Fibroblast of skin of left biceps (primary cell): Measurements from ENCODE around the gene B3GAT1.
"Not testable (repeated sequence)": the region's sequence is repeated elsewhere in the genome, so short reads cannot be mapped to it uniquely, and the experiment has no call there.

Source experiments
- DNase-seq, 2 experiments: peaks; one replicate each; pipeline ENCODE4 v3.0.0-alpha.2; 2013; ENCODE audit warnings: low read depth in 2 of 2

B3GAT1 gene, protein sequence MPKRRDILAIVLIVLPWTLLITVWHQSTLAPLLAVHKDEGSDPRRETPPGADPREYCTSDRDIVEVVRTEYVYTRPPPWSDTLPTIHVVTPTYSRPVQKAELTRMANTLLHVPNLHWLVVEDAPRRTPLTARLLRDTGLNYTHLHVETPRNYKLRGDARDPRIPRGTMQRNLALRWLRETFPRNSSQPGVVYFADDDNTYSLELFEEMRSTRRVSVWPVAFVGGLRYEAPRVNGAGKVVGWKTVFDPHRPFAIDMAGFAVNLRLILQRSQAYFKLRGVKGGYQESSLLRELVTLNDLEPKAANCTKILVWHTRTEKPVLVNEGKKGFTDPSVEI

DNA sequence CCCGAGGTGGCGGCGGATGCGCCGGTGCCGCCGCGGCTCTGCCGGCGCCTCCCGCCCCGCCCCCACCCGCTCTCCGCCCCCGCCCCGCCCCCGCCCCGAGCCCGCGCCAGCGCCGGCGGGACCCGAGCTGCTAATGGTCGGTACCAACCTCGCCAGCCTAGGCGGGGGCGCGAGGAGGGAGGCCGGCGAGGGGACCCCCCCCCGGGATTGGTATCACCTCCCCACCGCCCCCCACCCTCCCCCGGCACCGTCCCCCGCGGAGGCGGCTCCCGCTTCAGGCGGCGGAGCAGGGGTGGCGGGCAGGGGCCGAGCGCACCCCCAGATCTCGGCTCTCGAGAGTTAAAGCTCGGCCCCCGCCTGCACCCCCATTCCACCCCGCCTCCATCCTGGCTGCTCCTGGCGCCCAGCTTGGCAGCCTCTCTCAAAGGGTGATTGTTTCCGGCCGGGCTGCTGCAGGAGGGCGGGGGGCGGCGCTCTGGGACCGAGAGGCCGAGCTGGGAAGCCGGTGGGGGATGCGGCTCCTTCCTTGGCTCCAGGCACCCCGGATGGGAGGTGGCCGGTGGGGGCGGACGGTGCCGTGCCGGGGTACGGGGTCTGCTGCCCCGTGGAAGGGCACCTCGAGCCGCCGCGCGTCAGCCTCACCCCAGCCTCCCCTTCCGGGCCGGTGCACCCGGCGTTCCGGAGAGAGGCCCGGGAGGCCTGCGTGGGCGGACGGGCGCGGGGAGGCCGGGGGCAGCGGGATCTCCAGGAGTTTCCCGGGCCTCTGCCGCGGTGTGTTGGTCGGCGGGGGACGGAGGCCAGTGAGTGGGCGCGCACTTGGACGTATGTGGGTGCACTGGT, at the start of gene B3GAT1:
TSS of gene B3GAT1 (minus strand) at position 40 of the 840 bp plus-strand sequence. CDS start 24,583 bp downstream, outside the sequence.
- DNase-seq, result no peak

DNA sequence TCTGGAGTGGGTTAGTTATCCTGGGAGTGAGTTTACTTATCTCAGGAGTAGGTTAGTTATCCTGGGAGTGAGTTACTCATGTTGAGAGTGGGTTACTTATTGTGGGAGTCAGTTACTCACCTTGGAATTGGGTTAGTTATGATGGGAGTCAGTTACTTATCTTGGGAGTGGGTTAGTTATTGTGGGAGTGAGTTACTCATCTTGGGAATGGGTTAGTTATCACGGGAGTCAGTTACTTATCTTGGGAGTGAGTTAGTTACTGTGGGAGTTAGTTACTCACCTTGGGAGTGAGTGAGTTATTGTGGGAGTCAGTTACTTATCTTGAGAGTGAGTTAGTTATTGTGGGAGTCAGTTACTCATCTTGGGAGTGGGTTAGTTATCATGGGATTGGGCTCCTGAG, 49.6 kb upstream of the B3GAT1 start:
- no peak for DNase-seq

DNA sequence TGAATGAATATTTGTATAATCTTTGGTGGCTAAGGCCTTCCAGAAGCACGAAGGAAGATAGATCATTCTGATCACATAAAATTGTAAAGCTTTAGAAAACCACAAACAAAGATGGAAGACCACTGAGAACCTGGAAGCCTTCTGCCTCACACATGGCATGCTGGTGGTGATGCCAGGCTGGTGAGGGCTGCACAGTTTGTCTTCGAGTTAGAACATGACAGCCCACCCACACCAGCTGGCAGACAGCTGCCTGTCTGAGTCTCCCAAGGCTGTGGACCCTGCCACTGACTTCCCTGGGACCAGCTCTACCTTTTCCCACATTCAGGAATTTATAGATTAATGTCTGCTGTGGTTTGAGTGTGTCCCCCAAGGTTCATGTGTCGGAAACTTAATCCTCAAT, 48.8 kb upstream of the B3GAT1 start:
- no peak for DNase-seq

DNA sequence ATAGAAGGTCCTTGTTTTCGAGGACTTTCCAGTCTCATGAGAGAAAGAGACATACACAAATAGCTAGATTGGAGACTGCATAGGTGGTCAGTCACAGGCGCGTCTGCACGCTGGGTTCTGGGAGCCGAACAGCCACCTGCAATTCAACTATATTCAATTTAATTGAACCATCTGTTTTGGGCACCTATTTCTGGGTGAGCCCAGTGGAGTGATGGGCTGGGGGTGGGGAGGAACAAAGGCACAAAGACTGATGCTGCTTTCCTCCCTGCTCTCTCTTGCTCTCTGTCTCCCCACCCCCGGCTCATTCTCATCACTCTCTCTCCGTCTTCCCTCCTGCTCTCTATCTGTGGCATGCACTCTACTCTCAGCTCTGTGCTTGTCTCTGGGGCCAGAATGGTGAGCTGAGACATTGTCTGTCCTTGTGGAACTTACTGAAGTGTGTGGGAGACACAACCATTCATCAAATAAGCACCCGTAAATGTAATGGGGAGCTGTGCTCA, 48.1 kb upstream of the B3GAT1 start:
- DNase-seq, result no peak

DNA sequence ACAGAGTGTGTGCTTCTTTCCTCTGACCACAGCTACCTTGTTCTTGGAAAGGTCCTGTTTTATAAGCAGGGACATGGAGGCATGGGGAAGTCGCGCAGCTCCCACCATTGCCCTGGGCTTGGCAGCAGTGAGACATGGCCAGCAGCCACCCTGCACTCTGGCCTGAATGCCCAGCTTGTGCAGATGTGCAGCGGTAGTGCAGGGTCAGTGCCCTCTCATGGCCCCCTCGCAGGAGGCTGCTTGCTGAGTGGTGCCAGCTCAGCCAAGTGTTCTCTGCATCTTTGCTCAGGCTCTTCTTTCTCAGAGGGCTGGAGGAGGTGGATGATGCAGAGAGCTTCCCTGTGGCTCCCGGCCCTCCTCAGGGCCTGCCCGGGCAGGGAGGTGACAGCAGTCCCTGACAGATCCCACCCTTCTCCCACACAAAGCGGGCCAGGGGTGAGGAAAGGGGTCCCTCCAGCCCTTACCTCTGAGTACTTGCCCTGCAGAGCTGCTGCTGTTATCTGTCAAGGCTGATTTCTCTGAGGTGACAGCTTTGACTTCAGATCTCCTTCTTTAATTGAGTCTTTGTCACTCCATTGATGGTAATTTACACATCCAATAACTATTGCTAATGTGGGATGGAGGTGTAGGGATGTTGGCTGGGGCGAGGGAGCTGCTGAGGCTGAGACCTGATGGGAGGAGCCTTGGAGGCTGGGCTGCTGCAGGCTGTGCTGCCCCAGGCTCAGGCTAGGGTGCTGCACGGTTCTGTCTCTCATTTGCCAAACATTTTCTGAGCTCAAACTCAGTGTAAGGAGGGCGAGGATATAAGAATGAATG, 47.4 kb upstream of the B3GAT1 start:
- DNase-seq, result no peak

DNA sequence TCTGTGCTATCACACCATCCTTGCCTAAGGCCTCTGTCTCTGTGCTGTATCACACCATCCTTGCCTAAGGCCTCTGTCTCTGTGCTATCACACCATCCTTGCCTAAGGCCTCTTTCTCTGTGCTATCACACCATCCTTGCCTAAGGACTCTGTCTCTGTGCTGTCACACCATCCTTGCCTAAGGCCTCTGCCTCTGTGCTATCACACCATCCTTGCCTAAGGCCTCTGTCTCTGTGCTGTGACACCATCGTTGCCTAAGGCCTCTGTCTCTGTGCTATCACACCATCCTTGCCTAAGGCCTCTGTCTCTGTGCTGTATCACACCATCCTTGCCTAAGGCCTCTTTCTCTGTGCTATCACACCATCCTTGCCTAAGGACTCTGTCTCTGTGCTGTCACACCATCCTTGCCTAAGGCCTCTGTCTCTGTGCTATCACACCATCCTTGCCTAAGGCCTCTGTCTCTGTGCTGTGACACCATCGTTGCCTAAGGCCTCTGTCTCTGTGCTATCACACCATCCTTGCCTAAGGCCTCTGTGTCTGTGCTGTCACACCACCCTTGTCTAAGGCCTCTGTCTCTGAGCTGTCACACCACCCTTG, 45.5 kb upstream of the B3GAT1 start:
- not testable (repeated sequence) for DNase-seq

DNA sequence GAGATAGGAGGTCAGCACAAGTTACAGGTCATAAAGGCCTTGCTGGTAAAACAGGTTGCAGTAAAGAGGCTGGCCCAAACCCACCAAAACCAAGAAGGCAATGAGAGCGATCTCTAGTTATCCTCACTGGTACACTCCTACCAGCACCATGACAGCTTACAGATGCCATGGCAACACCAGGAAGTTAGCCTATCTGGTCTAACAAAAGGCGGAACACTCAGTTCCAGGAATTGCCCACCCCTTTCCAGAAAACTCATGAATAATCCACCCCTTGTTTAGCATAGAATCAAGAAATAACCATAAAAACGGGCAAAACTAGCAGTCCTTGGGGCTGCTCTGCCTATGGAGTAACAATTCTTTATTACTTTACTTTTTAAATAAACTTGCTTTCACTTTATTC, 43.5 kb upstream of the B3GAT1 start:
- DNase-seq, result no peak

DNA sequence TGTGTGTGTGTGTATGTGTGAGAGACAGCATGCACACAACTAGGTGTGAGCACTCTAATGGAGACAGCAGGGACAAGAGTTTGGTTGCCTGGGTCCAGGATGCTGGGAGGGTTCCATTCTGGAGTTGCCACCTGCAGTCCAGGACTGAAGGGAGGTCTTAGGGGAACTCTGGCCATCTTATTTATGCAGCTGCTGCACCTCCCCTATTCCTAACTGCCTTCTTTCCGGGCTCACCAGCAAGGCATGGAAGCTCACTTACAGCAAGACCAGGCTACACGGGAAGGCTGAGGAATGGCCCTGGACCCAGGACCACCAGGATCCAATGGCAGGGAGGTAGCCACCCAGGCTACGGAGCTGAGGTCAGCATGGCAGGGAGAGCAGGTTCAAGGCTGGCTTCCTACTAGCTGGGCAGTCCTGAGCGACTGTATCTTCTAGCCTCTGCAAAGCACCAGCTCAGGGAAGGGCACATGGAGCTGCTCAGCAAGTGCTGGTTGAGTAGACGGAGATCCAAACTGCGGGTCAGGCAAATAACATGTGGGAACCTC, 42.2 kb upstream of the B3GAT1 start:
- no peak for DNase-seq

DNA sequence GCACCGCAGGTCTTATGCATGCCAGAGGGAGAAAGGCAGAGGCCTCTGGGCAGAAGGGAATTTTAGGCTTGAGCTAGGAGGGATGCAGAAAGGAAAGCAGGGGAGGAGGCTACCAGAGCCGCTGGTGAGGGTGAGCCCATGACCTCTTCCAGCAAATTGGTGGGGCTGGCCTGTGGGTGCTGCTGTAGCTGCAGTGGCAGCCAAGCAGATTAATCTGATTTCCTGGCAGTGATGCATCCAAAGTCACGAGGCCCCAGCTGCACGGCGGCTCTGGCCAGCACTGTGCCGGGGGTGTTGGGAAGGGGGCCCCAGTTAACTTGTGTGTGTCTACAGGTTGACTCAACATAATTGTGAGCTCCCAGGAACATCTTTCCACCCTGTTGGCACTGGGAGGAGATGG, 41.4 kb upstream of the B3GAT1 start:
- DNase-seq, result no peak

DNA sequence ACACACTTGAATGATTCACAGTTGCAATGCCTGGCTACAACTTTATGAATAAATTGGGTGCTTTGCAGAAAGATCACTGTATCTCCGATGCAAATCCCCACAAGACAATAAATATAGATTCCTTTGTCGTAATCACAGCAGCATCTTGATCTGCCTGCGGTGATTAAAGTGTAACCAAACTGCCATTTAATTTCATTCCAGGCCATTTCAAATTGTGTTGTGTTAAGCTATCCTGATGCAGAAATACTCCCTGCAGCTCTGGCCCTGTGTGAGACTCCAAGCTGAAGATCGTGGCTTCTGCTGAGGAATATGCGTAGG, 40.8 kb upstream of the B3GAT1 start:
- DNase-seq, result no peak

DNA sequence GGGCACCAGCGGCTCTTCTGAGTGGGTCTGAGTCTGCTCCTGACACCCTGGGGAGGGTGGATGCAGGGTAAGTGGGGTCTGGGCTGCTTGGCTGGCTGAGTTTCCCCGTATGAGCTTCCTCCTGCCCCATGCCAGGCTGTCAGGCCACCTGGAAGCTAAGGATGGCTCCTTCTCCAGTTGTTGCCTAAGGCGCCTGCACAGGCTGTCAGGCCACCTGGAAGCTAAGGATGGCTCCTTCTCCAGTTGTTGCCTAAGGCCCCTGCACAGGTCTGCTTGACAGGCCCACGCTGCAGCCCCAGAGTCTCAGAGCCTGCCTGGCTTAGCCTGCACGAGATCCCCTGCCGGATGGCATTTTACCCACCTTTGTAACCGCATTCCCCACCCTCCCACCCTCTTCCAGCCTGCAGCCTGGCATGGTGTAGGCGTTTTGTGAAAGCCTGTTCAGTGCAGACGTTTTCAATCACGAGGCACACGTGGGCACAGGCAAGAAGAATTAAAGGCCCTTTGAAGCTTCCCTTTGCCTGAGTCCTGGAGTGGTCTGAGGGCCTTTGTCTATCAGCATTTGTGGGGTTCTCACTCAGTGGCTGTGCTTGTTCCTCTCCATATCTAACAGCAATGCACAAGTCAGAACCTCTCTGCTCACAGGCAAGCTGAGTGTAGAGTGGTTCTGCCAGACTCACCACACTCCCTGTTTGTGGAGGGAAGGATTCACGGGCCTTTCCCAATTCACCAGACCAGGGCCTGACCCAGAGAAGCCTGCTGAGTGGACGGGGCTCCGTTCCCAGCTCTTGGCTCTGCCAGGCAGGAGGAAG, 40.2 kb upstream of the B3GAT1 start:
- DNase-seq, result no peak

DNA sequence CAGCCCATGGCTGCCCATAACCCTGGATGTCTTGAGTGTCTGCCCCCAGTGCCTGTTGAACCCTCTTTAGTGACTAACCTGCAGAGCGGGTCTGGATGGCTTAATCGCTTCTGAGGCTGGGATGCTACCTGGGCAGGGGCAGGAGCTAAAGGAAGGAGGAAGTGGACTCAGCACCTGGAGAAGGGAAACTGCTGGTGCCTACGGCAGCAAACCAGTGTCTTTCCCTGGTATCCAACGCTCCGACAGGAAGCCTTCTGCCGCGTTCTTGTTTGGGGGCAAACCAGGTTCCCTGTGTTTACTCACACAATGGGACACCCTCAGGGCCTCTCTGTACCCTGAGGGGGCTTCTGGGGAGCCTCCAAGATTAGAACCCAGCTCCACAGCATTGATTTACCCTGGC, 38.1 kb upstream of the B3GAT1 start:
- DNase-seq, result no peak

DNA sequence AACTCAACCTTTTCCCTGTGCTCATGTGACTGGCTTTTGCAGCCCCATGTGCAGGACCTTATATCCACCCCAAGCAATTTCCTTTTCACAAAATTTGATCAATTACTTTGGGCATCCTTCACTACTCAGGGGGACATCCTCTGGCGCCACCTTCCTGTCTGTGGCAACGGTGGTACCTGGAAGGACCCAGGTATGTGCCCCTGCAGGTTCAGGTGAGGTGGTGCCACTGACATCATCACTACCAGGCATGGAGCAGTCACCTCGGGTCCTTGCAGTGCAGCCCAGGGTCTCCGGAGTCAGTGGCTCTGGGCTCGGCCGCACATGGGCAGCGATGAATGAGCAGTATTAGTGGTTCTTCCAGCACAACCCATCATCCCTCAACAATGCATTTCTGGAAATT, 37.7 kb upstream of the B3GAT1 start:
- no peak for DNase-seq

DNA sequence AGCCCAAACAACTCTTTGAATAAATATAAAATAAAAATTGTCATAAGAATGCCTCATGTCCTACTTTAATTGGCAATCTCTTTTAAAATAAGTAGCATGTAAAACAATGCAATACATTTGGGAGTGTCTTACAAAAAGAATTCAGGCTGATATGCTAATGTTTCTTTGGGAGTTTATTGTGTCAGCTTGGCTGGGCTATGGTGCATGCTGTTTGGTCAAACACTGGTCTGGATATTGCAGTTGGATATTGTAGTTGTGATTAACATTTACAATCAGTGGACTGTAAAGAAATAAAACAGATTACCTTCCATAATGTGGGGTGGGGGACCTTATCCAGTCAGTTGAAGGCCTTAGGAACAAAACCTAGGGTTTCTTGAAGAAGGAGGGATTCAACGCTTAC, 37.0 kb upstream of the B3GAT1 start:
- DNase-seq, result no peak

DNA sequence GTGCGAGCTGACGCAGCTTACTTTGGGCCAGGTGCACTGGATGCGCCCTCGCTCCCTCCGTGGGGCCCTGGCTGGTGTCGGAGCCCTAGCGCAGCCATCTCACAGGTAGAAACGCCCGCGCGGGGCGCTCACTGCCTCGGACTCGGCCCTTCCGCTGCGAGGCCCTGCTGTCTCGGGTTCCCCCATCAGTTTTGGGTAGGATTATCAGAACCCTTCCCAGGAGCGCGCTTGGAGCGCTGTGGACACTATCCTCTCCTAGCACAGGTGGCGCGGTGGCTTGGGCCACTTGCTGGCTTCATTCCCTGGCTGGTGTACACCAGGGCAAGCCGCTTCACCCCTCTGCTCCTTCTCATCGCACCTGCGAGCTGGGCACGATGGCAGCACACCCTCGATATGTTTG, 35.7 kb upstream of the B3GAT1 start:
- DNase-seq, result no peak

DNA sequence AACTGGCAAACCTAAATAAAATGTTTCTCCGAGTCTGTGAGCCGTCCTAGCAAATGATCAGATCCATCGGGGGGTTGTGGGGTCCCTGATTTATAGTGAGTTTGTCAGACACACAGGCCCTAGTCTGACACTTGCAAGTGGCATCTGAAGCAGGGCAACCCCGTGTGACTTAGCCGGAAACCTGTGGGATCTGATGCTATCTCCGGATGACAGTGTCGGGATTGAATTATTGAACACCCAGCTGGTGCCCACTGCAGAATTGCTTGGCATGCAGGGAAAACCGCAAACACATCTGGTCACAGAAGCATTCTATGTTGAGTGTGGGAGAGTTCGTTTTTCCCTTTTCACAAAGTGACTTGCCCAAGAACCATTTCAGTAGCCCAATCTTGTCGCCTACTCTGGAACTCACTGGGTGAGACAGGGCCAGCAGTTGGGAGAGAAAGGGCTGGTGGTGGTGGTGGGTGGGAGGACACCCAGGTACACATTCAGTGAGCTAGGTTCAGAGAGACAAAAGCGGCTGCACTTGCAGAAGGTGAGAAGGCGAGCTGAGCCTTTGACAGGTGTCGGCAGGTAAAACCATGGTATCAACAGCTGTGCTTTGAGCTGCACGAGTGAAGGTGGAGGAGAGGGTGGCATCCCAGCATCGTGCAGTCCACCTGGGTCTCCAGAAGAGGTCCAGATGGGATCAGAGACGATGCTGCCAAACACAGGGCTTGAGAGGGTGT, 33.7 kb upstream of the B3GAT1 start:
- no peak for DNase-seq

DNA sequence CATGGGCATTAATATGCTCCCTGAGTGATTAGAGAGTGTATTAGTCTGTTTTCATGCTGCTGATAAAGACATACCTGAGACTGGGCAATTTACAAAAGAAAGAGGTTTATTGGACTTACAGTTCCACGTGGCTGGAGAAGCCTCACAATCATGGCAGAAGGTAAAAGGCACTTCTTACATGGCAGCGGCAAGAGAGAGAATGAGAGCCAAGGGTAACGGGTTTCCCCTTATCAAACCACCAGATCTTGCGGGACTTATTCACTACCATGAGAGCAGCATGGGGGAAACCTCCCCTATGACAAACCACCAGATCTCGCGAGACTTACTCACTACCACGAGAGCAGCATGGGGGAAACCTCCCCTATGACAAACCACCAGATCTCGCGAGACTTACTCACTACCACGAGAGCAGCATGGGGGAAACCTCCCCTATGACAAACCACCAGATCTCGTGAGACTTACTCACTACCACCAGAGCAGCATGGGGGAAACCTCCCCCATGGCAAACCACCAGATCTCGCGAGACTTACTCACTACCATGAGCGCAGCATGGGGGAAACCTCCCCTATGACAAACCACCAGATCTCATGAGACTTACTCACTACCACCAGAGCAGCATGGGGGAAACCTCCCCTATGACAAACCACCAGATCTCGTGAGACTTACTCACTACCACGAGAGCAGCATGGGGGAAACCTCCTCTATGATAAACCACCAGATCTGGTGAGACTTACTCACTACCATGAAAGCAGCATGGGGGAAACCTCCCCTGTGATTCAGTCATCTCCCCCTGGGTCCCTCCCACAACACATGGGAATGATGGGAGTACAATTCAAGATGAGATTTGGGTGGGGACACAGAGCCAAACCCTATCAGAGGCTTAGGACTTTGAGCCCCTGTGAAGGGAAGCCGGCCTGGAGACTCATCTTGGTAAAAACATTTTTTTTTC, 32.4 kb upstream of the B3GAT1 start:
- not testable (repeated sequence) for DNase-seq

DNA sequence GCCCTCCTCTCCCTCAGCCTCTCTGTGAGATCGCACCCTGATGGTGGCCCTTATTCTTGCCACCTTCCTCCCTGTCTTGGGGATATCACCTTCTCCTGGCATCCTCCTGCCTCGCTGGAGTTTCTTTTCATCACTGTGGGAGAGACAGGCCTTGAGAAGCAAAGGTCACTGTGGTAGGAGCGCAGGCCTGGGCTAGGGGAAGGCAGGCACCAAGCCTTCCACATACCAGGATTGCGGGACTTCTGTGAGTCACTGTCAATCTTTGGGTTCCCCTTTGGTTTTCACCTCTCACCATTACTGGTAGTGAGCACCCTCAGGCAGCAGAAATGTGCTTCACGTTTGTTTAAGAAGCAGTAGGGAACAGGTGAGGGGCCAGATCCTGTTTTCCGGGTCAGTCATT, 31.2 kb upstream of the B3GAT1 start:
- no peak for DNase-seq

DNA sequence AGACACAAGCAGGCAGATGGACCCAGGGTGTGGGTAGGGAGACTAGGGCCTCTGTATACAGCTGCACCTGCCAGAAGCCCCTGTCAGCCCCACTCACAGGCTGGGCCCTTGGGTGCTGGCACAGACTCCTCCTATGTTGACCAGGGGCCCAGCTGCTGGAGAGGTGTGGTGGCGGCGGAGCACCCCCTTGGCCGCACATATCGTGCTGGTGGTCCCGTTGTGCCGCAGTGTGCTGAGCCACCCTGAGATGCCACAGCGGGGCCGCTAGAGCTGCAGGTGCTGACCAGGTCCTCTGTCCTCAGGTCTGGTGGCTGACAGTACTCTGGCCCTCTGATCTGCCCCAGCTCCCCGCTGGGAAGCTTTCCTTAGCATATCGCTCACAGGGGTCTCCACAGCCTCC, 30.2 kb upstream of the B3GAT1 start:
- DNase-seq, result no peak
